ENCODE measurements around the gene APOA1. TPM values are rescaled to one million over a fixed set of nuclear protein-coding genes. Genes with fewer than 3 reads are reported as not detected.

APOA1 gene
- total RNA-seq, 1 donor from 2014 or later, result not detected

- Histone ChIP-seq H3K27me3 (ENCODE audit: control insufficient read depth, insufficient read depth, low read length) (no peaks in the 10 kb centered on the region), H3K4me3 (ENCODE audit: low read depth, low read length) (no peak overlapping the region), H3K36me3 (ENCODE audit: control insufficient read depth, insufficient read depth, low read length) (no peaks in the 10 kb centered on the region)
- DNase-seq (ENCODE audit: low read depth), result no peak
- no peak for FAIRE-seq
- no peak for TF ChIP-seq CTCF (IDR thresholded peaks at IDR 0.05; ENCODE audit: insufficient read depth, low read length, severe bottlenecking)
These were observed 40.9 kb downstream of the APOA1 start for GRCh38 chr11:116796548-116796947.

- no peak for FAIRE-seq
These were observed 42.6 kb downstream of the APOA1 start for GRCh38 chr11:116794851-116795250.

GRCh38 chr11:116793772-116794097 lies 43.7 kb downstream of the APOA1 start:
- DNase-seq (ENCODE audit: low read depth) (peak; percentile 27), FAIRE-seq (no peak)
- TF ChIP-seq CTCF (IDR thresholded peaks at IDR 0.05; ENCODE audit: insufficient read depth, low read length, severe bottlenecking), result no peak
- no peaks in the 10 kb centered on the region for H3K36me3 ChIP-seq (ENCODE audit: control insufficient read depth, insufficient read depth, low read length)
- no peaks in the 10 kb centered on the region for H3K27me3 ChIP-seq (ENCODE audit: control insufficient read depth, insufficient read depth, low read length)
- H3K4me3 ChIP-seq (ENCODE audit: low read depth, low read length), result no peak overlapping the region

More at GRCh38 chr11:116794851-116795250, 42.6 kb downstream of the APOA1 start:
- DNase-seq (ENCODE audit: low read depth), result no peak
- H3K36me3 ChIP-seq (ENCODE audit: control insufficient read depth, insufficient read depth, low read length), result no peaks in the 10 kb centered on the region
- no peaks in the 10 kb centered on the region for H3K27me3 ChIP-seq (ENCODE audit: control insufficient read depth, insufficient read depth, low read length)
- TF ChIP-seq CTCF (IDR thresholded peaks at IDR 0.05; ENCODE audit: insufficient read depth, low read length, severe bottlenecking), result no peak
- H3K4me3 ChIP-seq (ENCODE audit: low read depth, low read length), result no peak overlapping the region

- TF ChIP-seq CTCF (IDR thresholded peaks at IDR 0.05; ENCODE audit: insufficient read depth, low read length, severe bottlenecking), result no peak
- Histone ChIP-seq H3K4me3 (ENCODE audit: low read depth, low read length) (no peak overlapping the region), H3K36me3 (ENCODE audit: control insufficient read depth, insufficient read depth, low read length) (no peaks in the 10 kb centered on the region), H3K27me3 (ENCODE audit: control insufficient read depth, insufficient read depth, low read length) (no peaks in the 10 kb centered on the region)
- peak; percentile 28 for FAIRE-seq
- DNase-seq (ENCODE audit: low read depth), result peak; percentile 88
These were observed 44.3 kb downstream of the APOA1 start for GRCh38 chr11:116792869-116793771.

- Histone ChIP-seq H3K36me3 (ENCODE audit: control insufficient read depth, insufficient read depth, low read length) (no peaks in the 10 kb centered on the region), H3K4me3 (ENCODE audit: low read depth, low read length) (no peak overlapping the region), H3K27me3 (ENCODE audit: control insufficient read depth, insufficient read depth, low read length) (no peaks in the 10 kb centered on the region)
- no peak for DNase-seq (ENCODE audit: low read depth)
- no peak for FAIRE-seq
- TF ChIP-seq CTCF (IDR thresholded peaks at IDR 0.05; ENCODE audit: insufficient read depth, low read length, severe bottlenecking), result no peak
These were observed 45.1 kb downstream of the APOA1 start for GRCh38 chr11:116792144-116792868.

All from bronchial epithelial cell (primary cell).